HL-60 (cell line): ENCODE results near the gene CNTNAP5.

Source experiments
- CTCF ChIP-seq: IDR thresholded peaks from one replicate; pipeline ENCODE4 v1.5.1; 2011; ENCODE audit warnings: low read length, control low read depth, inconsistent platforms; ENCODE audit not compliant: insufficient read depth
- GABPA ChIP-seq: IDR thresholded peaks from 2 replicates; pipeline ENCODE4 v1.6.1; 2012; ENCODE audit warnings: low read depth
- POLR2AphosphoS5 ChIP-seq: IDR thresholded peaks from 2 replicates; pipeline ENCODE4 v1.6.1; 2012; ENCODE audit warnings: low read depth
- REST ChIP-seq: IDR thresholded peaks from 2 replicates; pipeline ENCODE4 v1.6.1; 2012; ENCODE audit warnings: low read depth; ENCODE audit not compliant: insufficient replicate concordance
- SPI1 ChIP-seq: IDR thresholded peaks from 2 replicates; pipeline ENCODE4 v1.6.1; 2012; ENCODE audit warnings: low read depth, mild to moderate bottlenecking, borderline replicate concordance

- TF ChIP-seq CTCF (no peak), REST (no peak), POLR2AphosphoS5 (no peak), GABPA (no peak), SPI1 (no peak)
These were observed 14.7 kb downstream of the CNTNAP5 start for GRCh38 chr2:124039762-124040291.
